HG02981 (cell line): ENCODE results near the gene PARVA.
A peak's percentile ranks its signal among the peaks of the same experiment; 100 is the strongest.

Experiments
- ATAC-seq: cut with Tn5 transposase; IDR thresholded peaks from one replicate; pipeline ENCODE4 v1.9.1; 2021; ENCODE audit warnings: mild to moderate bottlenecking, moderate library complexity; ENCODE audit not compliant: unreplicated experiment

Gene PARVA

GRCh38 chr11:12403122-12403996 lies 26.0 kb downstream of the PARVA start:
- no peak for ATAC-seq

DNA sequence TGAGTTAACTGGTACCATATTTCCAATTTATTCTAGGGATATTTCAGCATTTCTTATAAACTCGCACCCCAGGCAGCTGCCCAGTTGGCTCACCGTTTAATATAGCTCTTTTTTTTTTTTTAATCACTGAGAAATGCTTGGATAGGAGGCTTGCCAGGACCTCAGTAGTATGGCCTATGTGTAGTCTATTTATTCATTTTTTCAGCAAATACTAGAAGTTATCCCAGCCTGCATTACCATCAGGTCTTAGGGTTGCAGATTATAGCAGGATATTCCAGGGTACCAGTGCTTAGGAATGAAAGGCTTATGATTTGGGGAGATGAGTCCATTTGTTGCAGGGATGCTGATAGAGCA lies 26.6 kb downstream of the PARVA start:
- no peak for ATAC-seq

GRCh38 chr11:12404436-12404835 lies 27.1 kb downstream of the PARVA start:
- no peak for ATAC-seq

- ATAC-seq: no peak
Observed at GRCh38 chr11:12408156-12408770, 30.9 kb downstream of the PARVA start.

- no peak for ATAC-seq
Observed at GRCh38 chr11:12409621-12410005, 32.2 kb downstream of the PARVA start.

DNA sequence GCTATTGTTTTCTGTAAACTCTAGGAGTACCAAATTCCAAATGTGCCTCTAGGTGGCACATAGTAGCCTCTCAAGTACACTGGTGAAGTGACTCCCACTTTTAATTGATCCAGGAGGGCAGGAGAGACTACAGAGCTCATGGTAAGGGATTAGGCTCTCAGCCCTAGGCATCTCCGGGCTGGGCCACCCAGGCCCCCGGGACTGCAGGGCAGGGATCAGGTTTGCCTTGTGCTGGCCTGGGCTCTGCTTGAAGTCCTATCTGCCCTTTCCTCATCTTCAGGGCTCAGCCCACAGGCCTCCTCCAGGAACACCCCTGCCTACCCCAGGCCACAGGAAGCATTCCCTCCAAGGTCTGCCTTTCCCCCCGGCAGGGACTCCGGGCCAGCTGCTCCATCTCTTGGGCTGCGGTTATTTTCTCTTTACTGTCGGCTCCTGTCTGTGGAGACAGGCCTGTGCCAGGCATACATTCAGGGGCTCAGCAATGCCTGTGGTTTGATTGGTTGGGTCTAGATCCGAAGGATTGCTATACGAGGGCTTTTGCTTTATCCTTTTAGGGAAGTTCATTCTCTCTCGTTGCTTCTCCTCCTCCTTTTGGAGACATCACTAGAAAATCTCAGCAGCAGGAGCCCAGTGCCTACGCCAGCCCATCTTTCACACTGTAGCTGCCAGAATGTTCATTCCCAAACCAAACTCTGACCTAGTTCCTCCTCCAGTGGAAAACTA lies 32.8 kb downstream of the PARVA start:
- no peak for ATAC-seq

- no peak for ATAC-seq
Observed at GRCh38 chr11:12411393-12411792, 34.0 kb downstream of the PARVA start.

GRCh38 chr11:12411806-12412727 lies 34.7 kb downstream of the PARVA start:
- peak; percentile 63 for ATAC-seq

DNA sequence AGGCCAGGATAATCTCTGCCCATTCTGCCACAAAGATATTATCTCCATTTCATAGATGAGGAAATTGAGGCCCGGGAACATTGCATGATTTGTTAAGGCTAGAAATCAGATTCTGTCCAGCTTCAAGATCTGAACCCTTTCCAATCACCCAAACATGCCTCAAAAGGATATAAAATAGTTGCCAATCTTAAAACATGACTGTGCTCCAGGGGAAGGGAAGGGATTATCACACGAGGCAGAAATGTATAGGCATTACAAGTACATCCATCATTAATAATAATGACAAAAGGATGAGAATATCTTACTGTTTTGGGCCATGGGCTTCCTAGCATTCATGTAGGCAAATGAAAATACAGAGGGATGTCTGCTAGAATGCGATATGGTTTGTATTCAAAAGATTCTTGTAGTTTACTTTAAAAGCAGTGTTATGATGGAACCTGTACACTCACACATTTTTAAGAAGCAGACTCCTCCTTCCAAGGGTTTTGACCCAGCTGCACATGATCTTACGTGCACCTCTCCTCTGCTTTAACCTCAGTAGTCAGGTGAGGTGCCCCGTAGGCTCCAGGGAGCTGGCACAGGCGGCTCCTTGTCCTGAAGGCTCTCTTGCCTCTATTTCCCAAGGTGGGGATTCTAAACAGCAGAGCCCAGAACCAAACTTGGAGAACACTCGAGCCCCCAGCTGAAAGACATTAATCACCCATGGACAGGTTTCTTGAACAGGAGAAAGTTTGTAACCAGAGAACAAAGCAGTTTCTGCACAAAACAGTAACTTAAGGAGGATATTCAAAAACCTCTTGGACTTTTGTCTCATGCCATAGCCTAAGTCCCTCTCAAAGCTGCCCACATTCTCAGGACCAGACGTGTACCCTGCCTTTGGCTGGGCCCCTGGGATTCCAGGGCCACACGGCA lies 36.0 kb downstream of the PARVA start:
- no peak for ATAC-seq

- no peak for ATAC-seq
Observed at GRCh38 chr11:12414611-12415010, 37.2 kb downstream of the PARVA start.

- no peak for ATAC-seq
Observed at GRCh38 chr11:12415342-12415966, 38.1 kb downstream of the PARVA start.

DNA sequence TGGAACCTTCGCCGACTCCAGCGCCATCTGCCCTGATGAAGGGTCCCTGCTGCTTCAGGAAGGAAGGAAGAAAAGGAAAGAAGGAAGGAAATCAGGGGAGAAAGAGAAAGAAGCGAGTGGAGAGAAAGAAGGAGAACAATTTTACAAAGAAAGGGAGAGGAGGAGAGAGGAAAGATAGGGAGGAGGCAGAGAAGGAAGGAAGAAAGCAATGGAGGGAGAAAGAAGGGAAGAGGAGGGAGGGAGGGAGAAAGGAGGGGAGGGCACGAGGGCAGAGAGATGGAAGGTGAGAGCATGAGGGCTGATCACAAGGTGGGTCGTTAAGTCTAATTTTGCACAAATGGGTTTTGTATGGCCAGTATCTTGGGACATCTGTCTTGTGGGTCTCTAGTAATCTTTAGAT lies 39.2 kb downstream of the PARVA start:
- no peak for ATAC-seq

DNA sequence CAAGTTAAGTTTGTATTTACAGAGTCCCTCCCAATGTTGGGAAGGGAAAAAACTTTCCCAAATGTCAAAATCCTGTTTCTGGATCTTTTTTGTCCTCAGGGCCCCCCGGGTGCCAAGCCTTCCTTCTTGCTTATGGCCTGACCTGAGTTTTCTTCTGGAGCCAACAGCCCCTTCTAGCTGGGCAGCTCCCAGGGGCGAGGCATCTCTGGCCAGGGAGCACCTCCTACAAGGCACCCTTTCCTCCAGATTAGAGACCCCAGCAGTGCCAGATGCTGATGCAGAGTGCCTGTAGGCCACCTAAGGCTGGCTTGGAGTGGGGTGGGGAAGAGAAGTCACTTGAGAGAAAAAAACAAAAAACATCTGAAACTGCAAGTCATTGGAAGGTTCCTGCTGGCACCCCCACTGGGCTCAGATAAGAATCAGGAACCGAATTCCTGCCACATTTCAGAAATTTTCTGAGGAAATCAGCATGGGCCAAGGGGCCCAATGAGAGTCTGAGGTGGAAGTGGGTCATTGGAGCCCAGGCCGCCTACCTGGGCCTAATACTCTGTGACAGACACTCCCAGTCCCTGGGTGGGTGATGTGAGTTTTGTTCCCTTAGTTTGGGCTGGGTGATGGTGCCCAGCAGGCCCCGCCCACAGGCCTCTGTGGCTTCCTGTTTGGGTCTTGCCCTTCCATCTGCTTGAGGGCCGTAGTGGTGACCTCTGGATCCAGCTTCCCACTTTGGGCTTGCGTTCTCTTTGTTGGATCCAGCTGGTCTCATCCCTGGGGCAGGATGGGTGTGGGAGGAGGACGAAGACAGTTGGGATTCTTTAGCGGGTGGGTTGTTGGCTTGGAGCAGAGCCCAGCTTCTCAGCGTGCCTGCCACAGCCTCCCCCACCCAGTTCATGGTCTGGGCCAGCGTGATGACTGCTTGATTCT lies 40.6 kb downstream of the PARVA start:
- no peak for ATAC-seq

DNA sequence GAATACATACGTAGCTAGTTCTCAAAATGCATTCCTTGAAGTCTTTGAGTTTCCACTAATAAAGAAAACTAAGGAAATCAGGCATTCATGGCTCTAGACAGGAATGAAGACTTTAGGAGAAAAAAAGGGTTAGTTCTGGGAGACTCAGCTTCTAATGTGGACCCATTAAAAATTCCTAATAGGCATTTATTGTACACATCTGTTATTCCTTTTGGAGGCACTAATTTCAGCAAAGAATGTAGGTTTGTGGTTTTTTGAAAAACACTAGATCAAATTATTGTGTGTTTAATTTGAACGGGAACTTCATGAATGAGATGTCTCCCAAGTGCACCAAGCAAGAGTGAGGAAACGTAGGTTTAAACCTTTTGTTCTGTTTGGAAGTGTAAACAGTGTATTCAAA lies 42.7 kb downstream of the PARVA start:
- ATAC-seq: no peak

DNA sequence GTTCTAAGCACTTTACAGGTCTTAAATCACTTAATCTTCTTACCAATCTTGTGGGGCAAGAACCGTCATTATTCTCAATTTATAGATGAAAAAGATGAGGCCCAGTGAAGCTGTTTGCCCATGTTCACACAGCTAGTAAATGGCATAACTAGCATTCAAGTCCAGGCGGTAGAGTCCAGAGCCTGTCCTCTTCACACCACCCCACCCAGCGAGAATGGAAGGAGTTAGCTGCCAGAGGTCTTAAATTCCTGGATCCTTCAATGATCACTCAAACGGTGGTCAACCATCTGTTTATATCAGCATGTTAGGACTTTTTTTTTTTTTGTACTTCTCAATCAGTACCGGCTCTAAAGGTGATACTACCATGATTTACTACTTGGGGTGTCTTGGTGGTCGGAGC lies 43.3 kb downstream of the PARVA start:
- ATAC-seq: no peak

DNA sequence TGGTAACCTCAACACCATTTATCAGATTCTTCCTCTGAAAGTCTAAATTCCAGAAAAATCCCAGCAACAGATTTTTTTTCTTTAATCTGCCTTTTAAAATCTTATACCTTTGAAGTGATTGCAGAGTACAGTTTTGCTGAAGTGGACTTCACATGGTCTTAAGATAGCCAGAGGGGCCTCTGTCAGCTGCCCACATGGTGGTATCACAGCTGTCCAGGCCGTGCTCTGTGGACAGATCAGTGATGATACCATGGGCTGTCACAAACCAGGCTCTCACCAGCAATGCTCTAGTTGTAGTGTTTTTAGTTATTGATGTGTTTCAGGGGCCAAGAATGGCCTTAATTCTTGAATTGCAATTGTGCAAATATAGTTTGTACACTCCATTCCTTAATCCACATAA lies 44.0 kb downstream of the PARVA start:
- no peak for ATAC-seq

- ATAC-seq: no peak
Observed at GRCh38 chr11:12426176-12426575, 48.8 kb downstream of the PARVA start.

GRCh38 chr11:12429155-12429554 lies 51.8 kb downstream of the PARVA start:
- no peak for ATAC-seq
